ENCODE data around the gene COA3.
A peak's percentile ranks its signal among the peaks of the same experiment; 100 is the strongest.

The COA3 gene

GRCh38 chr17:42783062-42783790 lies 15.3 kb downstream of the COA3 start:
- peak; percentile 76 to 91 for DNase-seq (ENCODE audit: low read depth in 2 of 2)
- H3K4me3 ChIP-seq (replicated peaks in 1 of 2; ENCODE audit: low read depth in 2 of 2, low read length in 2 of 2): peak overlapping the region in 1 of 2 donors; percentile 81
- TF ChIP-seq CTCF (IDR thresholded peaks at IDR 0.05; ENCODE audit: low read depth, low read length): no peak

GRCh38 chr17:42782166-42783061 lies 16.1 kb downstream of the COA3 start:
- TF ChIP-seq CTCF (IDR thresholded peaks at IDR 0.05; ENCODE audit: low read depth, low read length): no peak
- DNase-seq (ENCODE audit: low read depth in 2 of 2): peak; percentile 35 to 46
- peak overlapping the region; percentile 61 to 81 for H3K4me3 ChIP-seq (replicated peaks in 1 of 2; ENCODE audit: low read depth in 2 of 2, low read length in 2 of 2)

- H3K4me3 ChIP-seq (replicated peaks in 1 of 2; ENCODE audit: low read depth in 2 of 2, low read length in 2 of 2): peak overlapping the region; percentile 61 to 81
- DNase-seq (ENCODE audit: low read depth in 2 of 2): no peak
- no peak for TF ChIP-seq CTCF (IDR thresholded peaks at IDR 0.05; ENCODE audit: low read depth, low read length)
Measured at GRCh38 chr17:42781639-42782165, 16.8 kb downstream of the COA3 start.

GRCh38 chr17:42780851-42781638 lies 17.5 kb downstream of the COA3 start:
- TF ChIP-seq CTCF (IDR thresholded peaks at IDR 0.05; ENCODE audit: low read depth, low read length): no peak
- H3K4me3 ChIP-seq (replicated peaks in 1 of 2; ENCODE audit: low read depth in 2 of 2, low read length in 2 of 2): peak overlapping the region; percentile 61 to 81
- peak in 1 of 2 donors; percentile 17 for DNase-seq (ENCODE audit: low read depth in 2 of 2)

GRCh38 chr17:42779936-42780850 lies 18.3 kb downstream of the COA3 start, which contains the start of gene WNK4:
WNK4 (plus strand) TSS chr17:42780610; CDS start chr17:42780699, 89 bp downstream.
- no peak for TF ChIP-seq CTCF (IDR thresholded peaks at IDR 0.05; ENCODE audit: low read depth, low read length)
- peak; percentile 47 to 59 for DNase-seq (ENCODE audit: low read depth in 2 of 2)
- peak within 1 kb of the TSS; percentile 61 to 81 for H3K4me3 ChIP-seq (replicated peaks in 1 of 2; ENCODE audit: low read depth in 2 of 2, low read length in 2 of 2)
